Endothelial cell (in vitro differentiated cells): ENCODE results near the gene PAPPA. TPM values are rescaled to one million over a fixed set of nuclear protein-coding genes. Genes with fewer than 3 reads are reported as not detected.

Source experiments
- DNase-seq: peaks from one replicate; pipeline ENCODE4 v3.0.0; 2021; ENCODE audit warnings: low spot score
- H3K27ac Mint-ChIP-seq: one replicate; pipeline ENCODE4 v1.8.0; 2021; ENCODE audit warnings: mixed read lengths, inconsistent platforms; ENCODE audit not compliant: unreplicated experiment
- H3K27me3 Mint-ChIP-seq: one replicate; pipeline ENCODE4 v1.8.0; 2021; ENCODE audit warnings: mild to moderate bottlenecking, moderate library complexity, mixed read lengths, inconsistent platforms; ENCODE audit not compliant: unreplicated experiment
- H3K36me3 Mint-ChIP-seq: one replicate; pipeline ENCODE4 v1.8.0; 2021; ENCODE audit warnings: mild to moderate bottlenecking, low read depth, mixed read lengths, inconsistent platforms; ENCODE audit not compliant: unreplicated experiment
- H3K4me1 Mint-ChIP-seq: one replicate; pipeline ENCODE4 v1.8.0; 2021; ENCODE audit warnings: mild to moderate bottlenecking, mixed read lengths, inconsistent platforms; ENCODE audit not compliant: unreplicated experiment
- H3K4me3 Mint-ChIP-seq: one replicate; pipeline ENCODE4 v1.8.0; 2021; ENCODE audit warnings: mild to moderate bottlenecking, mixed read lengths, inconsistent platforms; ENCODE audit not compliant: unreplicated experiment
- H3K9me3 Mint-ChIP-seq: one replicate; pipeline ENCODE4 v1.8.0; 2021; ENCODE audit warnings: mixed read lengths, inconsistent platforms; ENCODE audit not compliant: unreplicated experiment
- total RNA-seq: library from RNA; stranded (reverse); fragmentation: NEBNext Ultra II Directional; extraction: Animal tissue kit (Norgen Biotek cat#: 25700); gene quantifications from one replicate; pipeline ENCODE4 v1.2.1, GENCODE V29; 2021; ENCODE audit not compliant: unreplicated experiment
- TF ChIP-seq, protein P1 (sequence below): fragments of 200-600 bp; sonication (generic); IDR thresholded peaks from one replicate; pipeline ENCODE4 v1.5.0; 2021; ENCODE audit warnings: antibody characterized with exemption; ENCODE audit not compliant: unreplicated experiment

Gene PAPPA
- total RNA-seq, 1 donor from 2014 or later: 1.4 TPM

DNA sequence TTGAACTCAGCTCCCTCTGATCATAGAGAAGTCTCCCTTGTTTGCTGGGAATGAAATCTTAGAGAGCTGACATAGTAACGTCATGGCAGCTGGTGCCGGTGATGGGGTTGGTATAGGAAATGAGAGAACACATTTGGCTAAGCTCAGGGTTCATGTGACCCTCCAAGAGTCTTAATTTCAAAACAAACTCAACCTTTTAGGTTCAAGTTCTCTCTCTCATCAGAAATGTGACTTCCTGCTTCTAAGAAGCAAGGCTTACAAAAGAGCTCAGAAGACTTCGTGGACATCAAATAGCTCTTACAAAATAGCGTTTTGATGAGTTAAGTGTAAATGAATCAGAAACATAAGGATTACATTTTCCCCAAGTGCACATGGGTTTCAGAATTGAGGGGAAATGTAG lies 97.3 kb downstream of the PAPPA start:
- TF ChIP-seq, protein P1, sequence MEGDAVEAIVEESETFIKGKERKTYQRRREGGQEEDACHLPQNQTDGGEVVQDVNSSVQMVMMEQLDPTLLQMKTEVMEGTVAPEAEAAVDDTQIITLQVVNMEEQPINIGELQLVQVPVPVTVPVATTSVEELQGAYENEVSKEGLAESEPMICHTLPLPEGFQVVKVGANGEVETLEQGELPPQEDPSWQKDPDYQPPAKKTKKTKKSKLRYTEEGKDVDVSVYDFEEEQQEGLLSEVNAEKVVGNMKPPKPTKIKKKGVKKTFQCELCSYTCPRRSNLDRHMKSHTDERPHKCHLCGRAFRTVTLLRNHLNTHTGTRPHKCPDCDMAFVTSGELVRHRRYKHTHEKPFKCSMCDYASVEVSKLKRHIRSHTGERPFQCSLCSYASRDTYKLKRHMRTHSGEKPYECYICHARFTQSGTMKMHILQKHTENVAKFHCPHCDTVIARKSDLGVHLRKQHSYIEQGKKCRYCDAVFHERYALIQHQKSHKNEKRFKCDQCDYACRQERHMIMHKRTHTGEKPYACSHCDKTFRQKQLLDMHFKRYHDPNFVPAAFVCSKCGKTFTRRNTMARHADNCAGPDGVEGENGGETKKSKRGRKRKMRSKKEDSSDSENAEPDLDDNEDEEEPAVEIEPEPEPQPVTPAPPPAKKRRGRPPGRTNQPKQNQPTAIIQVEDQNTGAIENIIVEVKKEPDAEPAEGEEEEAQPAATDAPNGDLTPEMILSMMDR: no peak
- H3K36me3 Mint-ChIP-seq: no peaks in the 10 kb centered on the region
- no peaks in the 10 kb centered on the region for H3K4me1 Mint-ChIP-seq
- H3K9me3 Mint-ChIP-seq: no peaks in the 10 kb centered on the region
- no peak overlapping the region for H3K27ac Mint-ChIP-seq
- DNase-seq: no peak
- H3K27me3 Mint-ChIP-seq: peaks cover 2% of the 10 kb centered on the region
- no peak overlapping the region for H3K4me3 Mint-ChIP-seq

DNA sequence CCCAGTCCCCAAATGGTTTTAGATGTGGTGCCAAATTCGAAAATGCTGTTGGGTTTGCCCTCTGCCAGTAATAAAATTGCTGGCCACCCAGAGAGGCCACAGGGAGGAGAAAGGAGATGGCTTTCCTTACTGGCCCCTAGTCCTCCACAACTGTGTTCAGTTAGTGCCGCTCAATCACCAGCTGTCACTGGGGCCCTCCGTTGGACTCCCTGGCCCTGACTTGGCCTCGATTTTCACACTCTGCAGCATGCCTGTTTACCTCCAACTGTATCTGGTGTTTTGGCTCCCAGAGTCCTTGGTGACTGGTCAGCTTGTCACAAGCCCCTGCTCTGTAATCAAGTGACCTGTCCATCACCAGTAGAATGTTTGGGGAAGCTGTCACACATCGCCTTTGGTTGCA lies 97.8 kb downstream of the PAPPA start:
- no peak for DNase-seq
- no peak overlapping the region for H3K4me3 Mint-ChIP-seq
- H3K27ac Mint-ChIP-seq: no peak overlapping the region
- TF ChIP-seq, protein P1: no peak
- no peaks in the 10 kb centered on the region for H3K4me1 Mint-ChIP-seq
- H3K36me3 Mint-ChIP-seq: no peaks in the 10 kb centered on the region
- peaks cover 2% of the 10 kb centered on the region for H3K27me3 Mint-ChIP-seq
- H3K9me3 Mint-ChIP-seq: no peaks in the 10 kb centered on the region

DNA sequence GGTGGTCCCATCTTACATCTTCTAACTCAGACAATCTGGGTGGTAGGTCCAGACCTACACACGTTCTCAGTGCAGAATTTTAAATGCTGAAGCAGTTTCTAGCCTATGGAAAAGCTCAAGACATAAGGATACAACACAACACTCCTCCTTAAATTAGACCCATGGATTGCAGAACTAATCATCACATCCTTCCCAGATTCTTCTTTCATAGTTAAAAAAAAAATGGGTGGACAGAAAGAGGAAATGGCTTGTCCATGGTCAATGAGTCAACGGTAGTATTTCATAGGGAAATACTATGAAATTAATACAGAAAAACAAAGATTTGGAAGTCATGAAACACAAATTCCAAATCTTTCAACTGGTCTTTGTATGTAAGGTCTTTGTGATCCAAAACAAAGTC lies 106.9 kb downstream of the PAPPA start:
- Mint-ChIP-seq H3K36me3 (no peaks in the 10 kb centered on the region), H3K27ac (no peak overlapping the region), H3K4me1 (peaks cover 9% of the 10 kb centered on the region), H3K27me3 (no peaks in the 10 kb centered on the region), H3K4me3 (no peak overlapping the region), H3K9me3 (no peaks in the 10 kb centered on the region)
- TF ChIP-seq, protein P1: no peak
- no peak for DNase-seq

DNA sequence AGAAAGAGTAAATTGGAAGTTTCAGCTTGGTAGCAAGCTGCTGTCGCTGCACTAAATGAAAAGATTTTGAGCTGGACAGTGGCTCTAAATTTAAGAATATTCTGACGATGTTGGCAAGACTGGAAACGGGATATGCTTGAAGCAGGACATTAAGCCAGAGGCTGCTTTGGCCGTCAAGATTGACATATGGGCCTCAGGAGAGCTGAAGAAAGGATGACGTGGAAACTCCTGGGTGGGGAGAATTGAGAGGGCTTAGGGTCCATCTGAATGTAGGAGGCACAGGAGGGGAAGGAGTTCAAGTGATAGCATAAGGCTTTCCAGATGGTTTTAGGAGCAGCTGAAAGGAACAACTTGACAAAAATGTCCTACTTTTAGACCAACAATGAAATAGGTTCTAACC lies 108.9 kb downstream of the PAPPA start:
- TF ChIP-seq, protein P1: no peak
- no peaks in the 10 kb centered on the region for H3K27me3 Mint-ChIP-seq
- H3K36me3 Mint-ChIP-seq: no peaks in the 10 kb centered on the region
- no peak overlapping the region for H3K27ac Mint-ChIP-seq
- H3K9me3 Mint-ChIP-seq: no peaks in the 10 kb centered on the region
- no peak overlapping the region for H3K4me3 Mint-ChIP-seq
- H3K4me1 Mint-ChIP-seq: peaks cover 9% of the 10 kb centered on the region
- DNase-seq: no peak

DNA sequence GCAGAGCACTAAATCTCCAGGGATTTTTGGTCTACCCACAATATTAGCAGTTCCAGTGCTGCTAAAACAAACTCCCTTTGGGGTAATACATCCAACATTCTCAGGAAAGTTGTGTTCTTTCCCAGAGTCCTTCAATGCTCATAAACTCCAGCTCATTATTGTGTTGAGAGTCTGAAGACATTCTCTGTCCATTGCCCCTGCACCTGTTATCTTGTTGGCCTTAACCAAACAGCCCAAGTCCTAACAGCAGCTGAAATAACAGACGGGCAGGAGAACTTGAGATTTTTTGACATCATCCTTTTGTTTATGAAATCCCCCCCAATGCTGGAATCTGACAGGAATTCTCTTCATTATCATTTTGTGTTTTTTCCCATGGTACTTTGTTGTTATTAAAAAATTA lies 110.8 kb downstream of the PAPPA start:
- no peak overlapping the region for H3K4me3 Mint-ChIP-seq
- no peaks in the 10 kb centered on the region for H3K36me3 Mint-ChIP-seq
- TF ChIP-seq, protein P1: no peak
- no peak overlapping the region for H3K27ac Mint-ChIP-seq
- H3K27me3 Mint-ChIP-seq: no peaks in the 10 kb centered on the region
- DNase-seq: no peak
- H3K4me1 Mint-ChIP-seq: peaks cover 9% of the 10 kb centered on the region
- no peaks in the 10 kb centered on the region for H3K9me3 Mint-ChIP-seq
